ENCODE measurements around the gene ST3GAL4.

Gene ST3GAL4

GRCh38 chr11:126409620-126409985 lies 54.1 kb downstream of the ST3GAL4 start:
- DNase-seq = no peak

- DNase-seq = no peak
Observed at GRCh38 chr11:126410649-126411048, 55.2 kb downstream of the ST3GAL4 start.

DNA sequence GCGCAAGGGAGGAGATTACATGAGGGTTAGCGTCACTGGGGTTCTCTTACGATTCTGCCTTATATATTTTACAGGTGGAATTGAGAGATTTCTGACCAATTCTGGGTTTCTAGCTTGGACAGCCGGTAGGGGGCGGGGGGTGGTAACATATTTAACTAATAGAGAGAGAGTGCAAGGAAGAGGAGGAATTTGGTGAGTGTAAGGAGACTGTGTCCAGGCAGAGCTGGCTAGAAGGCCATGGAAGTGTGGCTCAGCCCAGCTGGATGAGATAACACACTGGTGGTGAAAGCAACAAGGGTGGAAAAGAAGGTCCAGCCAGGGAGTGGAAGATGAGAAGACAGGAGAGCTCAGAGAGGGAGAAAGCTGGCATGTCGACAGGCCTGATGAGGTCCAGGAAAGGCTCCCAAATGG lies 56.5 kb downstream of the ST3GAL4 start:
- no peak for DNase-seq

DNA sequence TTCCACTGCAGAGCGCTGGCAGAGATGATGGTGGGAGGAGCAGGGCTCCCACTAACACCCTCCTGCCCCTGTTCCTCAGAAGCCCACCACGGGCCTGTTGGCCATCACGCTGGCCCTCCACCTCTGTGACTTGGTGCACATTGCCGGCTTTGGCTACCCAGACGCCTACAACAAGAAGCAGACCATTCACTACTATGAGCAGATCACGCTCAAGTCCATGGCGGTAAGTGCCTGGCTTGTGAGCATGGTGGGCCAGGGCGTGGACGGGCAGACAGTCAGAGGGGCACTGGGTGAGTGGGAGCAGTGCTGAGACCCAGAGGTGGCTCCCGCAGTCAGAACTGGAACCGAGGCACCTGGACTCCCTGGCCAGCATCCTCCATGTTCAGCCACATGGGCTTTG lies 57.9 kb downstream of the ST3GAL4 start:
- DNase-seq = no peak

- DNase-seq = no peak
Observed at GRCh38 chr11:126413843-126414405, 58.4 kb downstream of the ST3GAL4 start.

DNA sequence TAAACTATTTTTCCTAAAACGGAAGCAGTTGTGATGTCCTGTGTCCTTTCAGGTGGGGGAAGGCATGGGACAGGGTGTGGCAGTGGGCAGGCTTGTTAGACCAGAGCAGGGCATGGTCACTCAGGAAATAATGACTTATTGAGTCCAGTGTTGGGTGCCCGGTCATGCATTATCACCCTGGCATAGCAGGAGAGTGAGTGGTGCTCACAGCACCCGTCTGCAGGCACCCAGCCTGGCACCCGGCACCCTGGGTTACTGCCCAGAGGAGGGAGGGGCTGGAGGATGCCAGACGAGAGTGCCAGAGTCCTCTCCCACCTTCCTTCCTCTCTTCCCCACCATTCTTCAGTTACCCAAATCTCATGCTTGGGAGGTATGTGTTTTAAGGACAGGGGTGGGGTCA lies 59.1 kb downstream of the ST3GAL4 start:
- no peak for DNase-seq

DNA sequence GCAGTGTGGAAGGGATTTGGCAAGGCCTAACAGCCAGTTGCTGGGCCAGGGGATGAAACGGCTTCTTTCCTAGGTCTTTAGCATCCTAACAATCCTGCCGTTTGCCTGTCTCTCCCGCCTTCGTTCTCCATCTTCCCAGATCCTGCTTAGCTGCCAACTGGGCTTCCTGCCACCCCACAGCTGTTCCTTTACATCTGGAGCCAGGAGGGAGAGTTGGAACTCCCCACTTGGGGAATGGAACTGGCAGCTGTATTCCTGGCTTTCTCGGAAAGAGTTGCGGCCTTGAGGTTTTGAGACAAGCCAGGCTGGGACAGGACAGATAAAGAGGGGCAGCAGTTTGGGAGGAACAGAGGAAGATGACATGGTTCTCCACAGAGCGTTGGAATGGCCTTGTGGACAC lies 59.6 kb downstream of the ST3GAL4 start:
- no peak for DNase-seq

DNA sequence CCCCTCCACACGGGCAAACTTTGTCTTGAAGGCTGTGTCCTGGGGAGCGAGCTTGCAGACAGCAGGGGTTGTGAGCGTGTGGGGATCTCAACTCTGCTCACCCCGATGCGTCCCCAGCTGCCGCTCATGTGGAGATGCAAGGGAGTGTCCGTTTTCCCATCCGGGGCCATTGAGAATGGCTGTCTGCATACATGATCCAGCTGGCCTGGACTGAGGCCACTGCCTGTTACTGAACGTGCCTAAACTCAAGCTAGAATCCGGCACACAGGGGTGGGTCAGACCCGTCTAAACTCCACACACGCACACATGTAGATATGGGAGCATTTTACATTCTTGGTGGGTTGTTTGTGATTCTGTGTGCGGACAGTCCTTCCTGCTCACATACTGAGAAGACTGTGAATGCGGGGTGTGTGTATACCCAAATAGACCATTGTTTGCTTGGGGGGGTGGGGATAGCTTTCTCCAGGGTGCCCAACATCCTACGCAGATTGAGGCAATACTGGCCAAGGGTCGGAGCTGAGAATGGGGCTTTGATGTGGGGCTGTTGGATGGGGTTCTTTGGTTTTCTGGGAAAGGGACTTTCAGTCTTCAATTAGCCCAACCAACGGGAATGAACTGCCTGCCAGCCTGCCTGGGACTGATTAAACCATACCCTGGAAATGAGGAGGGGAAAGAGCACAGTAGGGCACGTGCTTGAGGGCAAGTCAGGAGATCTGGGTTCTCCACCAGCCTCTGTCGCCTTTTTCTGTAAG lies 60.4 kb downstream of the ST3GAL4 start:
- DNase-seq = no peak

GRCh38 chr11:126416542-126417090 lies 61.1 kb downstream of the ST3GAL4 start:
- DNase-seq = no peak

DNA sequence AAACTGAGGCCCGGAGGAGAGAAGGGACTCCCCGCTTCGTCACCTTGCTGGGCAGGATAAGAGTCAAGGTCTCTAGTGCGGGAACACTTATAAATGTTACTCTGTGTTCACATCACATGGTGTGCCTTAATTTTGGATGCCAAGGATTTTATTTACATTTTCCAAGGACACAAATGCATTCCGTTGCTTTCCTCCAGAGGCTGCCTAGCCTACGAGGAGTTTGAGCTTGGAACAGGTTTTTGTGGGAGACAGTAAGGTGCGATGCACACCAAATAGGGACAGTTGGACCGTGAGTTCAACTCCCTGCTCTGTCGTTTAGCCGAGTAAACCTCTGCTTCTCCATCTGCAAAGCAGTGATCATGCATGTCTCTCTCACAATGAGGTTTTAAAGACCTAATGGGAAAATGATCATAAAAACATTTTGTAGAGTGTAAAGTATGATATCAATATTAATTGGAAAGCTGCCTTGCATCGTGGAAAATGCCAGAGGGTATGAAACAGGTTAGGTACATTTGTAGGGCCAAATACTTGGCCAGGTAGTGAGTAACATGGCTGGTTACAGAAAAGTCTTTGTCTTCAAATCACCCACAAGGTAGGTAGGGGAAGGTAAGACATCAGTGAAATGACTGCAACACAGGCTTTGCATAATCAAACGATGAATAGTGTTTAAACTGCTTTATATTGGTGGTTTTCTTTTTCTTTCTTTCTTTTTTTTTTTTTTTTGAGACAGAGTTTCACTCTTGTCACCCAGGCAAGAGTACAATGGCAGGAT lies 61.8 kb downstream of the ST3GAL4 start:
- no peak for DNase-seq

- DNase-seq = no peak
Observed at GRCh38 chr11:126418887-126419286, 63.4 kb downstream of the ST3GAL4 start.

- peak in 1 of 2 donors; percentile 40 for DNase-seq
Observed at GRCh38 chr11:126419801-126420697, 64.6 kb downstream of the ST3GAL4 start.

- no peak for DNase-seq
Observed at GRCh38 chr11:126420698-126421256, 65.3 kb downstream of the ST3GAL4 start.

DNA sequence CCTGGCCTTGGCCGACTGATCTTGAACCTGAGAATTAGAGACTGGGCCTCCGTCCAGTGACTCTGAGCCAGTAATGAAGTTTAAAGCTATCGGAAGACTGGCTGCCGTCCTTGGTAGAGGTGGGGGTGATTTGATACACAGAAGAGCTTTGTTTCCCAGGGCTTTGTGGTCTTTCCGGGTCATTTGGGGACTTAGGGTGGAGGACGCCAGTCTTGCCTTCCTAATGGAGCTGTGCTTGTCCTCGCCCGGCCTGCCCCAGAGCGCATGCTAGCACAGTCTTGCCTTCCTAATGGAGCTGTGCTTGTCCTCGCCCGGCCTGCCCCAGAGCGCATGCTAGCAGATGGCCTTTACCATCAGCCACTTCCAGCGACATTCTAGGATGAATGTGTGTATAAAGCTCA lies 65.8 kb downstream of the ST3GAL4 start:
- DNase-seq = no peak

GRCh38 chr11:126422446-126422845 lies 67.0 kb downstream of the ST3GAL4 start:
- no peak for DNase-seq

- DNase-seq = no peak
Observed at GRCh38 chr11:126423154-126423553, 67.7 kb downstream of the ST3GAL4 start.

DNA sequence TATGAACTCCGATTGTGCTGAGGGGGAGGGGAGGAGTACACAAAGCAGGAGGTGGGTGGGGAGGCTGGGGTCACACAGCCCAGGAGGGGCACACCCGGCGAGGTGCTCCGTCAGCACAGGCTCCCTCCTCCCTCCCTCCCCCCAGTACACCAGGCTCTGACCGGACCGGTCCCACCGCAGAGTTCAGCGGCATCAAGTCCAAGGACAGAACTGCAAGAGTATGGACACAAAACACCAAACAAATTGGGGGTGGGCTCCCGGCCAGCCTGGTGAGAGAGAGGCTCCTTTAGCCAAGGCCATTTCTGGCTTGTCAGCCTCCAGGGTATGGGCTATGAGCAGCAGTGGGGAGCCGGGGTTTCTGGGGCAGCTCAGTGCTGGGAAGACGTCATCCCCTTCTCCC lies 68.3 kb downstream of the ST3GAL4 start:
- DNase-seq = no peak

DNA sequence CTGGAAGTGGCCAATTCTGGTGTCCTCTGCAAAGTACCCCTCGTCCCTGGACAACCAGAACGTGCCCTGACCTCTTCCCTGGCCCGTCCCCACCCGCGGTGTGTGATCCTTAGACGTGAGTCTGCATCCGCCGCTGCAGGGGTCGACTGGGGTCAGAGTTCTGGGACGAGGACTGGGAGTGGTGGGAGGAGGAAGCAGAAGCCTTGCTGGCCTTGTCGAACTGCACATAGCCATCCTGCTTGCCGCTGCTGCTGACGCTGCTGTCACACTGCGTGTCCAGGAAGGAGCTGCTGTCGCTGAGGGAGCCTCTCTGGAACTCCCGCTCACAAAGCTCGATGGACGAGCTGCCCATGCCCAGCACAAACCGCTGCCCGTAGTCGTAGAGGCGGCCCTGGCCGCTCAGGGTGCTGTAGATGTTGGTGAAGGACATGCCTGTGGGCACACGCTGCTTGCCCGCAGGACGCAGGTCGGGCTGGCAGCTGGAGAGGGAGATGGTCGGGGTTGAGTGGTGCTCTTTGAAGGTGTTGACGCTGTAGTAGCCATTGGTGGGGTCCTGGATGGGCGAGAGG lies 69.1 kb downstream of the ST3GAL4 start:
- no peak for DNase-seq

GRCh38 chr11:126426106-126426505 lies 70.6 kb downstream of the ST3GAL4 start:
- DNase-seq = no peak

DNA sequence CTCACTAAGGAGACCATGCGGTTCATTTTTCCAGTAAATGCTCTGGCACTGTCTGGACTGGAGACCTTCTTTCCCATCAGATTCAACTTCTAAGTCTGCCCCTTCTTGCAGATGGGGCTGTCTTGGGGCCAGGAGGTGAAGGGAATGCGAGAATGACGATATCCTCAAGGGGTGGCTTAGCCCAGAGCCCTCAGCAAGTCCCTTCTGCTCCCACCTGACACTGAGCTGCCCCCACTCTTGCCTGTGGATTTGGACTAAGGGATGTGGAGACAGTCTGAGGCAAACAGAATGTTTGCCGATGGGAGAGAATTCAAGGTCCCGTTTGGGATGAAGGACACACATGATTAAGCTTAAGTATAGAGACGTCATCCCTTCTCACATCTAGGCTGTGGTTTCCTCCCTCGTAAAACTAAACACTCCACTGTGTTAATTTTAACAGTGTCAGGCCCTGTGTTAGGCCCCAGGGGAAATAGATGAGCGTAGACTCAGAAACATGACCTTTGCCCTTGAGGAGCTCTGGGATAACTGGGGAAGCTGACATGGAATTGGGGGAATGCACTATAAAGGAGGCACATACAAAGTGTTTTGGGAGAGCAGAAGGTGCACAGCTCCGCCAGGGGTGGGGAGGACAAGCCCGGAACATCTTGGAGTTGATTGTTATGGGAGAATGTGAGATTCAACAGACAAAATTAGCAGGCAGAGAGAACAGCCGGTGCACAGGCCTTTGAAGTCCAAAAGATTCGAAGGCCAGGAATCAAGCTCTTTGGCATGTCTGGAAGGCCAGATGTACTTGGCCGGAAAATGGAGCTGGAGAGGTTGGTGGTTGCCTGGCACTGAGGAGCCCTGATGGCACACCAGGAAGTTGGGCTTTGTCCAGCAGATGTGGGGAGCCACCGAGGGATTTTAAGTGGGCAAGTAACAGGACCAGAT lies 71.6 kb downstream of the ST3GAL4 start:
- DNase-seq = no peak

Measured in bone marrow (tissue), 2 donors.